Panc1 (cell line): Measurements from ENCODE around the gene ARHGEF6.

Experiments used
- POLR2AphosphoS5 ChIP-seq: IDR thresholded peaks from 2 replicates; pipeline ENCODE4 v1.6.1; 2012; ENCODE audit warnings: mild to moderate bottlenecking, low read depth, low read length, moderate library complexity
- SIN3A ChIP-seq: IDR thresholded peaks from 2 replicates; pipeline ENCODE4 v1.6.1; 2012; ENCODE audit warnings: low read depth, mild to moderate bottlenecking, low read length, moderate library complexity, borderline replicate concordance; ENCODE audit not compliant: insufficient read depth
- TCF7L2 ChIP-seq: IDR thresholded peaks from 2 replicates; pipeline ENCODE4 v1.6.1; 2011; ENCODE audit warnings: mild to moderate bottlenecking, low read depth, low read length, inconsistent platforms
- TF ChIP-seq, protein P1 (sequence below), 2 experiments: IDR thresholded peaks; 2 replicates each; pipeline ENCODE4 v1.6.1; 2011 to 2012; ENCODE audit warnings: low read depth in 2 of 2, control low read depth in 1 of 2, low read length in 1 of 2, mild to moderate bottlenecking in 1 of 2, moderate library complexity in 1 of 2; ENCODE audit not compliant: insufficient read depth in 1 of 2
- TF ChIP-seq, protein P2 (sequence below): fragments of 450-650 bp; IDR thresholded peaks from 2 replicates; pipeline ENCODE4 v1.5.1; 2017; ENCODE audit warnings: mild to moderate bottlenecking

DNA sequence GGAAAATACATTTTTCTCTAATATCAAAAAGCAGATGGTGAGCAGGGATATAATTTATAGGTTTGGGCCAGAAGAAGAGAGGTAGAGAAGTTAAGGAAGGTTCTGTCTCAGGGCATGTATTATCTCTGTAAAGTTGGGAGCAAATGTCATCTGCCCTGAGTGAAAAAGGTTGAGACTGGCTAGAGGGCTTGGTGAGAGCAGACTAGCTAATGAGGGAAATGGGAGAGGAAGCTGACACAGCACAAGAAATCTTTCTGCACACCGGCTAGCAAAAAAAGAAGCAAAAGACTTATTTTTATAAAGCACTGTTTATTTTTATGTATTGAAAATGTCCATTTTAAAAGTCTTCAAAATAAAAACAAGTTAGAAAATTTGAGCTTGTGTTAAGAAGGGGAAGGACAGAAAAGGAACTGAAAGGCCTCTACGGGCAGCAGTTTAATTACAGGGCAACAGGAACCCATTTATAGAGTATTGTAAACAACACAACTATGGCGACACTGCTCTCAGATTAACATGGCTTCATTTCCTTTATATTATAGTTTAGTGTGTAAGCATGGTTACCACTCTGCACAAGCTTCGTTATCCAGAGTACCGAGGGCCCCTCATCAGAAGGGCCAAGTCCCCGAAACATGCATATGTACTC, 115.4 kb downstream of the ARHGEF6 start:
- TF ChIP-seq SIN3A (no peak), POLR2AphosphoS5 (no peak), TCF7L2 (no peak)
- TF ChIP-seq, protein P1, sequence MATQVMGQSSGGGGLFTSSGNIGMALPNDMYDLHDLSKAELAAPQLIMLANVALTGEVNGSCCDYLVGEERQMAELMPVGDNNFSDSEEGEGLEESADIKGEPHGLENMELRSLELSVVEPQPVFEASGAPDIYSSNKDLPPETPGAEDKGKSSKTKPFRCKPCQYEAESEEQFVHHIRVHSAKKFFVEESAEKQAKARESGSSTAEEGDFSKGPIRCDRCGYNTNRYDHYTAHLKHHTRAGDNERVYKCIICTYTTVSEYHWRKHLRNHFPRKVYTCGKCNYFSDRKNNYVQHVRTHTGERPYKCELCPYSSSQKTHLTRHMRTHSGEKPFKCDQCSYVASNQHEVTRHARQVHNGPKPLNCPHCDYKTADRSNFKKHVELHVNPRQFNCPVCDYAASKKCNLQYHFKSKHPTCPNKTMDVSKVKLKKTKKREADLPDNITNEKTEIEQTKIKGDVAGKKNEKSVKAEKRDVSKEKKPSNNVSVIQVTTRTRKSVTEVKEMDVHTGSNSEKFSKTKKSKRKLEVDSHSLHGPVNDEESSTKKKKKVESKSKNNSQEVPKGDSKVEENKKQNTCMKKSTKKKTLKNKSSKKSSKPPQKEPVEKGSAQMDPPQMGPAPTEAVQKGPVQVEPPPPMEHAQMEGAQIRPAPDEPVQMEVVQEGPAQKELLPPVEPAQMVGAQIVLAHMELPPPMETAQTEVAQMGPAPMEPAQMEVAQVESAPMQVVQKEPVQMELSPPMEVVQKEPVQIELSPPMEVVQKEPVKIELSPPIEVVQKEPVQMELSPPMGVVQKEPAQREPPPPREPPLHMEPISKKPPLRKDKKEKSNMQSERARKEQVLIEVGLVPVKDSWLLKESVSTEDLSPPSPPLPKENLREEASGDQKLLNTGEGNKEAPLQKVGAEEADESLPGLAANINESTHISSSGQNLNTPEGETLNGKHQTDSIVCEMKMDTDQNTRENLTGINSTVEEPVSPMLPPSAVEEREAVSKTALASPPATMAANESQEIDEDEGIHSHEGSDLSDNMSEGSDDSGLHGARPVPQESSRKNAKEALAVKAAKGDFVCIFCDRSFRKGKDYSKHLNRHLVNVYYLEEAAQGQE (IDR thresholded peaks at IDR 0.05; ENCODE audit: insufficient read depth in 1 of 2, low read depth in 2 of 2, low read length in 1 of 2): no peak
- TF ChIP-seq, protein P2, sequence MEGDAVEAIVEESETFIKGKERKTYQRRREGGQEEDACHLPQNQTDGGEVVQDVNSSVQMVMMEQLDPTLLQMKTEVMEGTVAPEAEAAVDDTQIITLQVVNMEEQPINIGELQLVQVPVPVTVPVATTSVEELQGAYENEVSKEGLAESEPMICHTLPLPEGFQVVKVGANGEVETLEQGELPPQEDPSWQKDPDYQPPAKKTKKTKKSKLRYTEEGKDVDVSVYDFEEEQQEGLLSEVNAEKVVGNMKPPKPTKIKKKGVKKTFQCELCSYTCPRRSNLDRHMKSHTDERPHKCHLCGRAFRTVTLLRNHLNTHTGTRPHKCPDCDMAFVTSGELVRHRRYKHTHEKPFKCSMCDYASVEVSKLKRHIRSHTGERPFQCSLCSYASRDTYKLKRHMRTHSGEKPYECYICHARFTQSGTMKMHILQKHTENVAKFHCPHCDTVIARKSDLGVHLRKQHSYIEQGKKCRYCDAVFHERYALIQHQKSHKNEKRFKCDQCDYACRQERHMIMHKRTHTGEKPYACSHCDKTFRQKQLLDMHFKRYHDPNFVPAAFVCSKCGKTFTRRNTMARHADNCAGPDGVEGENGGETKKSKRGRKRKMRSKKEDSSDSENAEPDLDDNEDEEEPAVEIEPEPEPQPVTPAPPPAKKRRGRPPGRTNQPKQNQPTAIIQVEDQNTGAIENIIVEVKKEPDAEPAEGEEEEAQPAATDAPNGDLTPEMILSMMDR: no peak
